ENCODE data around the gene GSTA5. TPM values are rescaled to one million over a fixed set of nuclear protein-coding genes. Genes with fewer than 3 reads are reported as not detected.
"Not testable (repeated sequence)": the region's sequence is repeated elsewhere in the genome, so short reads cannot be mapped to it uniquely, and the experiment has no call there.

The GSTA5 gene
- total RNA-seq, 4 donors from 2014 or later, result not detected

DNA sequence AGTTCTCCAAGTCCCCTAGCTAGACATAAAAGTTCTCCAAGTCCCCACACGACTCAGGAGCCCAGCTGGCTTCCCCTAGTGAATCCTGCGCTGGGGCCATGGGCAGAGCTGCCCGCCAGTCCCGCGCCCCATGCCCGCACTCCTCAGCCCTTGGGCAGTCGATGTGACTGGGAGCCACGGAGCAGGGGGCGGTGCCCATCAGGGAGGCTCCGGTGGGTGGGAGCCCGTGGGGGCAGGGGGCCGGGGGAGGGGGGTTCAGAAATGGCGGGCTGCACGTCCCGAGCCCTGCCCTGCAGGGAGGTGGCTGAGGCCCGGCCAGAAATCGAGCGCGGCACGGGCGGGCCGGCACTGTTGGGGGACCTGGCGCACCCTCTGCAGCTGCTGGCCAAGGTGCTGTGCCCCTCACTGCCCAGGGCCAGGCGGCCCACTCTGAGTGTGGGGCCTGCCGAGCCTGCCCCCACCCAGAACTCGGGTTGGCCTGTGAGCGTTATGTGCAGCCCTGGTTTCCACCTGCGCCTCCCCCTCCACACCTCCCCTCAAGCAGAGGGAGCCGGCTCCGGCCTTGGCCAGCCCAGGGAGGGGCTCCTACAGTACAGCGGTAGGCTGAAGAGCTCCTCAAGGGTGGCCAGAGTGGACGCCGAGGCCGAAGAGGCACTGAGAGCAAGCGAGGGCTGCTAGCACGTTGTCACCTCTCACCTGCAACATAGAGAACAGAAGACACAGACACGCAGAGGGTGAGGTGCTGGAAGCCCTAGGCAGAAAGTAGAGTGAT is 11.4 kb downstream of the GSTA5 start:
- TF ChIP-seq POLR2AphosphoS5 (IDR thresholded peaks at IDR 0.05) (no peak), POLR2A (IDR thresholded peaks at IDR 0.05) (no peak), EP300 (IDR thresholded peaks at IDR 0.05) (no peak)
- TF ChIP-seq, protein P1, sequence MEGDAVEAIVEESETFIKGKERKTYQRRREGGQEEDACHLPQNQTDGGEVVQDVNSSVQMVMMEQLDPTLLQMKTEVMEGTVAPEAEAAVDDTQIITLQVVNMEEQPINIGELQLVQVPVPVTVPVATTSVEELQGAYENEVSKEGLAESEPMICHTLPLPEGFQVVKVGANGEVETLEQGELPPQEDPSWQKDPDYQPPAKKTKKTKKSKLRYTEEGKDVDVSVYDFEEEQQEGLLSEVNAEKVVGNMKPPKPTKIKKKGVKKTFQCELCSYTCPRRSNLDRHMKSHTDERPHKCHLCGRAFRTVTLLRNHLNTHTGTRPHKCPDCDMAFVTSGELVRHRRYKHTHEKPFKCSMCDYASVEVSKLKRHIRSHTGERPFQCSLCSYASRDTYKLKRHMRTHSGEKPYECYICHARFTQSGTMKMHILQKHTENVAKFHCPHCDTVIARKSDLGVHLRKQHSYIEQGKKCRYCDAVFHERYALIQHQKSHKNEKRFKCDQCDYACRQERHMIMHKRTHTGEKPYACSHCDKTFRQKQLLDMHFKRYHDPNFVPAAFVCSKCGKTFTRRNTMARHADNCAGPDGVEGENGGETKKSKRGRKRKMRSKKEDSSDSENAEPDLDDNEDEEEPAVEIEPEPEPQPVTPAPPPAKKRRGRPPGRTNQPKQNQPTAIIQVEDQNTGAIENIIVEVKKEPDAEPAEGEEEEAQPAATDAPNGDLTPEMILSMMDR (IDR thresholded peaks at IDR 0.05), result no peak
- WGBS, 2 donors (ENCODE audit: low coverage in 1 of 2), result 89% methylated on average over 5 of the region's 37 CpGs; no CpG with 5 or more reads in 1 of the 2 donors
- Histone ChIP-seq H3K4me3 (no peak overlapping the region), H3K27ac (no peak overlapping the region), H3K4me1 (no peaks in the 10 kb centered on the region), H3K27me3 (no peaks in the 10 kb centered on the region), H3K36me3 (no peaks in the 10 kb centered on the region), H3K9me3 (no peaks in the 10 kb centered on the region)
- no peak for ATAC-seq

DNA sequence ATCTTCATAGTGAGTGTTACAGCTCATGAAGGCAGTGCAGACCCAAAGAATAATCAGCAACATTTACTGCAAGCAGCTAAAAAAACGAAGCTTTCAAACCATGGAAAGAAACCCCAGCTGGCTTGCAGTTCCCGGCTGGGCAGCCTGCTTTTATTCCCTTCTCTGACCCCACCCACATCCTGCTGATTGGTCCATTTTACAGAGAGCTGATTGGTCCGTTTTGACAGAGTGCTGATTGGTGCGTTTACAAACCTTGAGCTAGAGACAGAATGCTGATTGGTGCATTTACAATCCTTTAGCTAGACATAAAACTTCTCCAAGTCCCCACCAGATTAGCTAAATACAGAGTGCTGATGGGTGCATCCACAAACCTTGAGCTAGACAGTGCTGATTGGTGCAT is 12.0 kb downstream of the GSTA5 start:
- not testable (repeated sequence) for H3K27me3 ChIP-seq, H3K9me3 ChIP-seq, ATAC-seq, H3K4me3 ChIP-seq, H3K27ac ChIP-seq, H3K36me3 ChIP-seq, H3K4me1 ChIP-seq
- 72 to 92% methylated on average over 3 to 4 of the region's 4 CpGs for WGBS, 2 donors (ENCODE audit: low coverage in 1 of 2)

DNA sequence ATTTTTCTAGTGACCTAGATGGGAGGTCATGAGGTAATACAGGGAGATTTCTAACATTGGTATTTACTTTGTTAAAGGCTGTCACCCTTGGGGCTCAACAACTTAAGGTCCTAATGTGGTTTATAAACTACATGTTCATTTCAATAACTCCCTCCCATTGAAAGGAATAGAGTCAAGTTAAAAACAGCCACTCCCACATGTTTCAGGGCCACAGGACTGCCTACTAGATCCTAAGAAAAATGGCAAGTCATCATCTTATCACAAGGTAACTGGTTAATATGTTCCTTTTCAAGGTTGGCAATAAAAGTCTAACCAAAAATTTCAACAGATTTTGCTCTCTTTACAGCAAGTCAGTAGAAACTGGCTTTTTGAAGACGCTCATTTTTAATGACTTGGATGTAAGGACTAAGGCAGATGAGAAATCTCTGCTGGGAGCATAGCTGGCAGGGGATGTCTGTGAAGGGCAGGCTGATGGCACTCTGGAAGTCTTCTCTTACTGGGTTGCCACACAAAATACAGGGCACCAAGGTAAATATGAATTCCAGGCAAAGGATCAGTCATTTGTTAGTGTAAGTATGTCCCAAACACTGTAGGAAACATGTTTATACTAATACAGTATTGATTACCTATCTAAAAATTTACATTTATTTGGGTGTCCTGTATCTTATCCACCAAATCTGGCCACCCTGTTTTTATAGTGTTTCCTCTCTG is 13.4 kb downstream of the GSTA5 start:
- H3K4me3 ChIP-seq, H3K9me3 ChIP-seq, H3K27me3 ChIP-seq, ATAC-seq, H3K4me1 ChIP-seq, H3K27ac ChIP-seq, H3K36me3 ChIP-seq: not testable (repeated sequence)
- WGBS, 2 donors (ENCODE audit: low coverage in 1 of 2), result 83% methylated on average over 1 of the region's 1 CpG; no CpG with 5 or more reads in 1 of the 2 donors

DNA sequence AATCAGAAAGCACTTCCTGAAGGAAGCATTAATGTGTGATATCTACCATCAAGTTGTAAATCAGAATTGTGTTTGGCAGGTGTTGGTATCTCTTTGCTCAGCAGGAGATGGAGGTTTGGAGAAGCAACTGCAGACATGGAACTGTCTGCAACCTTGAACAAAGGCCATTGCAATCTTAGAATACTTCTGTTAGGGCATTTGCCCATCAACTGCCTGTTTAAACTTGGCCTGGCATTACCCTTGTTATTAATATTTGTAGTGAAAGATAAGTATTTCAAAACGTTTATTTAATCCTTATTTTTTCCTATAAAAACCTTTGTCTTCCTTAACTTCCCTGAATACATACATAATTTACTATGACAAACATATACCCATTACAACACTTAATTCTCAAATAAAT is 14.1 kb downstream of the GSTA5 start:
- H3K4me3 ChIP-seq, result no peak overlapping the region
- H3K9me3 ChIP-seq, result peaks cover 0 to 5% (median 0%) of the 10 kb centered on the region in 3 donors
- no peaks in the 10 kb centered on the region for H3K27me3 ChIP-seq
- no peak overlapping the region for H3K27ac ChIP-seq
- WGBS, 2 donors (ENCODE audit: low coverage in 1 of 2), result 38 to 40% methylated on average over 1 of the region's 1 CpG
- TF ChIP-seq, protein P1 (IDR thresholded peaks at IDR 0.05), result no peak
- TF ChIP-seq EP300 (IDR thresholded peaks at IDR 0.05) (no peak), POLR2A (IDR thresholded peaks at IDR 0.05) (no peak), POLR2AphosphoS5 (IDR thresholded peaks at IDR 0.05) (no peak)
- H3K36me3 ChIP-seq, result no peaks in the 10 kb centered on the region
- no peaks in the 10 kb centered on the region for H3K4me1 ChIP-seq
- no peak for ATAC-seq

DNA sequence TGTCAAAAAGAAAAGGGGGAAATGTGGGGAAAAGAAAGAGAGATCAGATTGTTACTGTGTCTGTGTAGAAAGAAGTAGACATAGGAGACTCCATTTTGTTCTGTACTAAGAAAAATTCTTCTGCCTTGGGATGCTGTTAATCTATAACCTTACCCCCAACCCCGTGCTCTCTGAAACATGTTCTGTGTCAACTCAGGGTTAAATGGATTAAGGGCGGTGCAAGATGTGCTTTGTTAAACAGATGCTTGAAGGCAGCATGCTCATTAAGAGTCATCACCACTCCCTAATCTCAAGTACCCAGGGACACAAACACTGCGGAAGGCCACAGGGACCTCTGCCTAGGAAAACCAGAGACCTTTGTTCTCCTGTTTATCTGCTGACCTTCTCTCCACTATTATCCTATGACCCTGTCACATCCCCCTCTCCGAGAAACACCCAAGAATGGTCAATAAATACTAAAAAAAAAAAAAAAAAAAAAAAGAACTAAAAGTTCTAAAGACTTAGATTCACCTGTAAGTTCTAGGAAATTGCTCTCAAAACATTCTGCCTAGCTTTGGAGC is 14.6 kb downstream of the GSTA5 start:
- H3K27me3 ChIP-seq, H3K36me3 ChIP-seq, H3K27ac ChIP-seq, ATAC-seq, H3K4me1 ChIP-seq, H3K9me3 ChIP-seq, H3K4me3 ChIP-seq: not testable (repeated sequence)
- 100% methylated on average over 1 of the region's 4 CpGs; no CpG with 5 or more reads in 1 of the 2 donors for WGBS, 2 donors (ENCODE audit: low coverage in 1 of 2)

DNA sequence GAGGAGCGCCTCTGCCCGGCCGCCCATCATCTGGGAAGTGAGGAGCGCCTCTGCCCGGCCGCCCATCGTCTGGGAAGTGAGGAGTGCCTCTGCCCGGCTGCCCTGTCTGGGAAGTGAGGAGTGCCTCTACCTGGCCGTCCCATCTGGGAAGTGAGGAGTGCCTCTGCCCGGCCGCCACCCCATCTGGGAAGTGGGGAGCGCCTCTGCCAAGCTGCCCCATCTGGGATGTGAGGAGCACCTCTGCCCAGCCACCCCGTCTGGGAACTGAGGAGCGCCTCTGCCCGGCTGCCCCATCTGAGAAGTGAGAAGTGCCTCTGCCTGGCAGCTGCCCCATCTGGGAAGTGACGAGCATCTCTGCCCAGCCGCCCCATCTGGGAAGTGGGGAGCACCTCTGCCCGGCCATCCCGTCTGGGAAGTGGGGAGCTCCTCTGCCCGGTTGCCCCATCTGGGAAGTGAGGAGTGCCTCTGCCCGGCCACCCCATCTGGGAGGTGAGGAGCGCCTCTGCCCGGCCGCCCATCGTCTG is 15.3 kb downstream of the GSTA5 start:
- not testable (repeated sequence) for H3K36me3 ChIP-seq, H3K4me3 ChIP-seq, H3K9me3 ChIP-seq, H3K4me1 ChIP-seq, ATAC-seq, H3K27ac ChIP-seq, H3K27me3 ChIP-seq
- no CpG with 5 or more reads among the region's 25 CpGs for WGBS, 2 donors (ENCODE audit: low coverage in 1 of 2)

DNA sequence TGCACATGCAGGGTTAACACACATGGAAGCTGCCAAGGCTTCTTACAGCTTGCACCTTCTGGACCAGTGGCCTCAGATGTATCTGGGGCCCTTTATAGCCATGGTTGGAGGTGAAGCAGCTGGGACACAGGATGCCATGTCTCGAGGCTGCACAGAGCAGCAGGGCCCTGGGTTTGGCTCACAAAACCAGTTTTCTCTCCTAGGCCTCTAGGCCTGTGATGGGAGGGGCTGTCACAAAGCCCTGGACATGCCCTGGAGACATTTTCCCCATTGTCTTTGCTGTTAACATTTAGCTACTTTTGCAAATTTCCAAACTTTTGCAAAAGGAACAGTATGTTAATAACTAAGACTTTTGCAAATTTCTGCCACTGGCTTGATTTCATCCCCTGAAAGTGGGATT is 18.8 kb downstream of the GSTA5 start:
- Histone ChIP-seq H3K4me3 (no peak overlapping the region), H3K27ac (no peak overlapping the region), H3K36me3 (no peaks in the 10 kb centered on the region), H3K4me1 (no peaks in the 10 kb centered on the region), H3K9me3 (peaks cover 0 to 7% (median 0%) of the 10 kb centered on the region in 3 donors), H3K27me3 (no peaks in the 10 kb centered on the region)
- no peak for ATAC-seq
- no CpG with 5 or more reads among the region's 1 CpG for WGBS, 2 donors (ENCODE audit: low coverage in 1 of 2)
- TF ChIP-seq POLR2AphosphoS5 (IDR thresholded peaks at IDR 0.05), result no peak
- TF ChIP-seq, protein P1 (IDR thresholded peaks at IDR 0.05), result no peak
- no peak for TF ChIP-seq EP300 (IDR thresholded peaks at IDR 0.05)
- TF ChIP-seq POLR2A (IDR thresholded peaks at IDR 0.05), result no peak

All from gastroesophageal sphincter (tissue), 4 donors.